GM18526 (cell line): ENCODE data around the gene PCP4.

ENCODE experiments used
- POLR2A ChIP-seq: IDR thresholded peaks from 3 replicates; pipeline ENCODE4 v1.6.1; 2011; ENCODE audit not compliant: insufficient read length; ENCODE audit errors: extremely low read depth

The PCP4 gene

GRCh38 chr21:39852021-39852721 lies 15.1 kb upstream of the PCP4 start:
- no peak for TF ChIP-seq POLR2A

- no peak for TF ChIP-seq POLR2A
These were observed 14.3 kb upstream of the PCP4 start for GRCh38 chr21:39852726-39853500.

- TF ChIP-seq POLR2A: no peak
These were observed 12.7 kb upstream of the PCP4 start for GRCh38 chr21:39854572-39854971.

- no peak for TF ChIP-seq POLR2A
These were observed 11.6 kb upstream of the PCP4 start for GRCh38 chr21:39855595-39855994.

GRCh38 chr21:39860600-39860999 lies 6.6 kb upstream of the PCP4 start:
- TF ChIP-seq POLR2A: no peak

GRCh38 chr21:39863111-39863510 lies 4.1 kb upstream of the PCP4 start:
- no peak for TF ChIP-seq POLR2A

GRCh38 chr21:39866093-39866492 lies 1.1 kb upstream of the PCP4 start:
- no peak for TF ChIP-seq POLR2A

GRCh38 chr21:39869141-39869818 lies 2.0 kb downstream of the PCP4 start:
- TF ChIP-seq POLR2A: no peak

GRCh38 chr21:39873687-39874086 lies 6.4 kb downstream of the PCP4 start:
- TF ChIP-seq POLR2A: no peak

- no peak for TF ChIP-seq POLR2A
These were observed 7.0 kb downstream of the PCP4 start for GRCh38 chr21:39874206-39874605.

- no peak for TF ChIP-seq POLR2A
These were observed 7.5 kb downstream of the PCP4 start for GRCh38 chr21:39874759-39875158.

- TF ChIP-seq POLR2A: no peak
These were observed 14.4 kb downstream of the PCP4 start for GRCh38 chr21:39881661-39882060.

- no peak for TF ChIP-seq POLR2A
These were observed 15.1 kb downstream of the PCP4 start for GRCh38 chr21:39882151-39882838.

GRCh38 chr21:39882839-39883195 lies 15.6 kb downstream of the PCP4 start:
- TF ChIP-seq POLR2A: no peak

- TF ChIP-seq POLR2A: no peak
These were observed 18.0 kb downstream of the PCP4 start for GRCh38 chr21:39885119-39885848.
